Stimulated activated CD8-positive, alpha-beta memory T cell treated with anti-CD3 and anti-CD28 coated beads, Interleukin-4, amount 100 ng/mL, for 48 hours (primary cell): ENCODE data around the gene NLRC5.

Source experiments
- DNase-seq: peaks from one replicate; pipeline ENCODE4 v3.0.0-alpha.2; 2020

The NLRC5 gene

DNA sequence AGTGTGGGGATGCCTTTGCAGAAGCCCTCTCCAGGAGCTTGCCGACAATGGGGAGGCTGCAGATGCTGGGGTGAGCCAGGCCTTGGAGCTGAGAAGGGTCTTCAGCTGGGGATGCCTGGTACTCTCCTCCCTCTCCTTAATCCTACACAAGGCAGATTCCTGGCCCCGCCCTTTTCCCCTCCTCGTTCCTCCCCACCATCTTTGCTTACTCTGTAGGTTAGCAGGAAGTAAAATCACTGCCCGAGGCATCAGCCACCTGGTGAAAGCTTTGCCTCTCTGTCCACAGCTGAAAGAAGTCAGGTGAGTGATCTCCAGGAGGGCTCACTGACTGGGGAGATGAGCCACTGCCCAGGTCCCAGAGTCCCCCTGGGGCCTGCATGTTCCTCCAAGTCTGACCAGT lies 38.7 kb downstream of the NLRC5 start:
- no peak for DNase-seq

DNA sequence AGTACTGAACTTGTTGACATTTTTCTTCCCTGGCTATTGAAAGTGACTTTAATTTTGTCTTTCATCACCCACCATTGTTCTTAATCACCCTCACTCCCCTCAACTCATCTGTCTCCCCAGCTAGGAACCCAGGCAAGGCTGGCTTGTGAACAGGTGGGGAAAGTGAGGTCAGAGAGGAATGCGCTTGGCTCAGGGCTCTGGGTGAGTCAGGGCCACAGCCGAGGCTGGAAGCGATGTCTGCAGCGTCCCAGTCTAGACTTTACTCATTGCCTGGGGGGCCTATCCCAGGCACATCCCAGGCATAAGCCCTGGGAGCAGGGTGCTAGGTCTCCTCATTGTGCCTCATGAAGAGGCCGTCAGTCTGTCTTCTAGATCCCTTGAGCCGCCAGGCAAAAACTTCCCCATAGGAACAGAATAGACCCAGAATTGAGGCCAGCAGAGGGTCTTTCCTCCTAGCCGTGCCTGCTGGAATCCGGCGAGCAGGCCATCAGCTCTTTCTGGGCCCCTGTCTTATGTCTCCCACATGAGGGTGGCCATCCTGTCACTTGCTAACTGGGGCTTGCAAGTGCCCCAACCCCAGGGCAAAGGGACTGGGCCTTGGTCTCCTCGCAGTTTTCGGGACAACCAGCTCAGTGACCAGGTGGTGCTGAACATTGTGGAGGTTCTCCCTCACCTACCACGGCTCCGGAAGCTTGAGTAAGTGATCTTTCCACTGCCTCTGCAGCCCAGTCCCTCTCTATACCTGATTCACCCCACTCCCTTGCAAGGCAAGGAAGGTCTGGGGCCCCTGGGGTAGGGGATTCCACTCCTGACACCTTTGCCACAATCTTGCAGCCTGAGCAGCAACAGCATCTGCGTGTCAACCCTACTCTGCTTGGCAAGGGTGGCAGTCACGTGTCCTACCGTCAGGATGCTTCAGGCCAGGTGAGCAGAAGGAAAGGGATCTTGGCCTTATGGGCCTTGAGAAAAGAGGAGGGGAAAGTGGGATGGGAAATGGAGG lies 40.1 kb downstream of the NLRC5 start:
- no peak for DNase-seq

DNA sequence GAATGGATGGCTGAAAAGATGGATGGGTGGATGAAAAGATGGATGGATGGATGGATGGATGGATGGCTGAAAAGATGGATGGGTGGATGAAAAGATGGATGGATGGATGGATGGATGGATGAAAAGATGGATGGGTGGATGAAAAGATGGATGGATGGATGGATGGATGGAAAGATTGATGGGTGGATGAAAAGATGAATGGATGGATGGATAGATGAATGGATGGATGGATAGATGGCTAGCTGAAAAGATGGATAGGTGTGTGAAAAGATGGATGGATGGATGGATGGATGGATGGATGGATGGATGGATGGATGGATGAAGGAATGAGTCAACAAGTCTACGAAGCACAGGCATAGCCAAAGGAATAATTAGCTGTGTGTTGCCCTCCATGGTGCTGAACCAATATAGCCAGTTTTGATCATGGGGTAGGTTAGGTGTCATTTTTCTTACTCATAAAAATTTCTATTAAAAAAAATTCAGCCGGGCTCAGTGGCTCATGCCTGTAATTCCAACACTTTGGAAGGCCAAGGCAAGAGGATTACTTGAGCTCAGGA lies 41.1 kb downstream of the NLRC5 start:
- no peak for DNase-seq

DNA sequence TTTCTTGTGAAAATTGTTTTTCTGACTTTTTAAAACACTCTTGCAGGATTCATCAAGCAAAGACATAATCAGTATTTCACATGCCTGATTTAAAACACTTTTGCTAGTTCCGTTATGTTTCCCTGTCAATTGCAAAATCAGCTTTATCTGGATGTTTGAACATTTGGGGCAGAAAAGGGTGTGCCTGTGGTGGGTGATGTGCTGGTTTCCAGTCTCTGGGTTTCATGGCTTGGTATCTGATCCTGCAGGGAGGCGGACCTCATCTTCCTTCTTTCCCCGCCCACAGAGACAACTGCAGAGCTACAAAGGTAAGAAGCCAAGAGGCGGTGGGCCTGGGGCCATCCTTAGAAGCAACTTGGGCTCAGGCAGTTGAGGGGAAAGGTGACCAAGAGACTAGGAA lies 41.8 kb downstream of the NLRC5 start:
- DNase-seq: no peak

DNA sequence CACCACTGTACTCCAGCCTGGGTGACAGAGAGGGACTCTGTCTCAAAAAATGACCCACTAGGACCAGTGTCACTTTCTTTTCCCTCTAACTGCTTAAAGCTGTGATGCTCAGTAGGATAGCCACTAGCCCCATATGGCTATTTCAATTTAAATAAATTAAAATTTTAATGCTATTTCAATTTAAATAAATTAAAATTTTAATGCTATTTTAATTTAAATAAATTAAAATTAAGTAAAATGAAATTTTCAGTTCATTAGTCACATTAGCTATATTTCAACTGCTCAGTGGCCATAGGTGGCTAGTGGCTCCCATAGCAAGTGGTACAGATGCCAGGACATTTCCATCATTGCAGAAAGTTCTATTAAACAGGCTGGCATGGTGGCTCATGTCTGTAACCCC lies 43.0 kb downstream of the NLRC5 start:
- DNase-seq: no peak

DNA sequence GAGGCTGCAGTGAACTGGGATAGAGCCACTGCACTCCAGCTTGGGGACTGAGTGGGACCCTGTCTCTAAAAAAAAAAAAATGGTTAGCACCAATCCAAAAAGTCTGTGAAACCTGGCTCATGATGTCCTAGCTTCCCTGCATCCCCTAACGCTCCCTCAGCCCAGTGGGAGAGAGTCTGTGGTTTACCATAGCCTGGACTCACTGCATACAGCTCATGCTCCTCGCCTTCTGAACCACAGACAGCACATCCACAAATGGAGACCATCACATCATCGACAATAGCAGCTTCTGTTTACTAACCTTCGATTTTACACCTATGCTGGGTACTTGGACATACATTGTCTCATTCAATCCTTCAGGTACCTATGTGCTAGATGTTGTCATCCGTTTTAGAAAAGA lies 43.6 kb downstream of the NLRC5 start:
- DNase-seq: no peak

DNA sequence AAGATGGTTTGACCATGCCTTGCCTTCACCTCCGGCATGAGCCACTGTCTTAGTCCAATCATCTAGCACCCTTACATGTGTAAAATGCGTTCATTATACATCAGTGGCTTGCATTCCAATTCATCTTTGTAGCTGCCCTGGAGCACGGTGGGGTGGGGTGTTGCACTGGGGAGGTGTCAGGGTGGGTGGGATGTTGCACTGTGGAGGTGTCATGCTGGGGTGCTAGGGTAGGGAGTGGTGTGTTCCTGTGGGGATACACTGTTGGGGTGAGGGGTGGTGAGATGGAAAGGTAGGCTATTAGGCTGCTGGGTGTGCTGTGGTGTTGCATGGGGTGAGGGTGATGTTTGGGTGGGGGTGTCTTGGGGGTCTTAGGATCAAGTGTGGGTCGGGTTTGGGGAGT lies 47.0 kb downstream of the NLRC5 start:
- no peak for DNase-seq

DNA sequence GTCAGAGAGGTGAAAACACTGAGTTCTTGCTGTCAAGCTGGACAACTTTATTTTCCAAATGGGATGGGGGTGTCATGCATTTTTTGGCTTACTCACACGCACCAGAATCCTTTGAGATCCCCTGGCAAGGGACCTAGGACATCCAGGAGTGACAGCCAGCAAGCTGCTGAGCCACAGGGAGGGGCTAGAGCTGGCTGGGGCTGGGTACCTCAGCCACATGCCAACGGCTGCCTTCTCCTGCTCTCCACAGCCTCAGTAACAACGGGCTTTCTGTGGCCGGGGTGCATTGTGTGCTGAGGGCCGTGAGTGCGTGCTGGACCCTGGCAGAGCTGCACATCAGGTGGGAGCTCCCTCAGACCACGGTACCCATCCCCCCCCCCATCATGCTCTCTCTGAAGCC lies 47.6 kb downstream of the NLRC5 start:
- no peak for DNase-seq

DNA sequence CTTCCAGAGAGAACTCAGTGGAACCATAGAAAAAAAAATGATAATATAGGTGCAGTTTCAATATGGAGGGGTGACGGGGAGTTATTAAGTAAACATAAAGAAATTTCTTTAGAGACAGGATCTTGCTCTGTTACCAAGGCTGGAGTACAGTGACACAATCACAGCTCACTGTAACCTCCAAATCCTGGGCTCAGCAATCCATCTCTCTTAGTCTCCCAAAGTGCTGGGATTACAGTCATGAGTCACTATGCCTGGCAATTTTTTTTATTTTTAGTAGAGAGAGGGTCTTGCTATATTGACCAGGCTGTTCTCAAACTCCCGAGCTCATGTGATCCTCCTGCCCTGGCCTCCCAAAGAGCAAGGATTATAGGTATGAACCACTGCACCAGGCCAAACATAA lies 48.8 kb downstream of the NLRC5 start:
- DNase-seq: no peak

DNA sequence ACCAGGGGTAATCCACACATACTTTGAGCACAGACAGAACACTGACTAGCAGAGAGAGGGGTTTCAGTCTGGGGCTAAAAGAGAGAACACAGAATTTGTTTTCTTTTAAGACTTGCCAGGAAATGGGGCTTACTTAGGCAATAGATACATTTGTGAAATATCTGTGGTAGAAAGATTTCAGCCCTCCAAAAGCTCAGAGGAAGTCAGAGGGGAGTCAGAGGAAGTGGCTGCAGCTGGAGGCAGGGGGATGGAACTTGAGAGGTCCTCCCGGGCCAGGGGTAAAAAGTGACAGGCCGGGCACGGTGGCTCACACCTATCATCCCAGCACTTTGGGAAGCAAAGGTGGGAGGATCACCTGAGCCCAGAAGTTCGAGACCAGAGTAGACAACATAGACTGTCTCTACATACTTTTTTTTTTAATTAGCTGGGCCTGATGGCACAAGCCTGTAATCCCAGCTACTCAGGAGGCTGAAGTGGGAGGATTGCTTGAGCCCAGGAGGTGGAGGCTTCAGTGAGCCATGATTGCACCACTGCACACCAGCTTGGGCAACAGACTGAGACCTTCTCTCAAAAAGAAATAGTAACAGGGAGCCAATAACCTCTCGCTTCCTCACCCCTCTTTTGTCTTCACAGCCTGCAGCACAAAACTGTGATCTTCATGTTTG lies 49.9 kb downstream of the NLRC5 start:
- DNase-seq: peak; percentile 67

DNA sequence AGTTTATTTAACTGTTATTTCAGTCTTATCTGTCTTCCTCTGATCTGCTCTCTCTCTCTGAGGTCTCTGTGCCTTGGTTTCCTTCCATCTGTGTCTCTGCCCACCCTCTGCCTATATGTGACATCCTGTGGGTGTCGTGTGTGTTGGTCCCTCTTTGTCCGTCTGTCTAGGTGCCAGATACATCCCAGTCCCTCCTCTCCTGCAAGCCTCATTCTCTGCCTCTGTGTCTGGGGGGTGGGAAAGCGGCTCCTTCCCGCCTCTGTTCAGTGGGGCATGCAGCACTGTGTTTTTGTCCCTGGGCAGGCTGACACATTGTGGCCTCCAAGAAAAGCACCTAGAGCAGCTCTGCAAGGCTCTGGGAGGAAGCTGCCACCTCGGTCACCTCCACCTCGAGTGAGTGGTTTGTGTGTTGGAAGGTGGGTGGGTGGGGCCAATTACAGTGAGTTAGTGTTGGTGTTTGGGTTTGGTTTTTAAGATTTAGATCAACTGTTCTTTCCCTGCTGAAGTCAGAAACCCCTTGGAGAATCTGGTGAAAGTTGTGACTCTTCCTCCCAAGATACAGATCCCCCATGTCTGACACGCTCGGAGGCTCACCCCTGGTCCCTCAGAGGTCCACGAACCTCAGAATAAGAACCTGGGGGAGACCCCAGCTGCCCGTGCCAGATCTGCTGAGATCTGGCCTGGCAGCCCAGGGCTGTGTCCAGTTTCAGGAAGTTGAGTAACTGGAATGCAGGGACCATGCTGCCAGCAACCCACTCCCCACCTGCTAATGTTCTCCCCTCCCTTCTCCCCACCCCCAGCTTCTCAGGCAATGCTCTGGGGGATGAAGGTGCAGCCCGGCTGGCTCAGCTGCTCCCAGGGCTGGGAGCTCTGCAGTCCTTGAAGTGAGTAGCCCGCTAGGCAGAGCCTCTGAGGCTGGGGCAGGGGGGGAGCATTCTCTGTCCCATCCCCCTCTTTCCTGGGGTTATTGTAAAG lies 52.1 kb downstream of the NLRC5 start:
- peak; percentile 90 for DNase-seq

DNA sequence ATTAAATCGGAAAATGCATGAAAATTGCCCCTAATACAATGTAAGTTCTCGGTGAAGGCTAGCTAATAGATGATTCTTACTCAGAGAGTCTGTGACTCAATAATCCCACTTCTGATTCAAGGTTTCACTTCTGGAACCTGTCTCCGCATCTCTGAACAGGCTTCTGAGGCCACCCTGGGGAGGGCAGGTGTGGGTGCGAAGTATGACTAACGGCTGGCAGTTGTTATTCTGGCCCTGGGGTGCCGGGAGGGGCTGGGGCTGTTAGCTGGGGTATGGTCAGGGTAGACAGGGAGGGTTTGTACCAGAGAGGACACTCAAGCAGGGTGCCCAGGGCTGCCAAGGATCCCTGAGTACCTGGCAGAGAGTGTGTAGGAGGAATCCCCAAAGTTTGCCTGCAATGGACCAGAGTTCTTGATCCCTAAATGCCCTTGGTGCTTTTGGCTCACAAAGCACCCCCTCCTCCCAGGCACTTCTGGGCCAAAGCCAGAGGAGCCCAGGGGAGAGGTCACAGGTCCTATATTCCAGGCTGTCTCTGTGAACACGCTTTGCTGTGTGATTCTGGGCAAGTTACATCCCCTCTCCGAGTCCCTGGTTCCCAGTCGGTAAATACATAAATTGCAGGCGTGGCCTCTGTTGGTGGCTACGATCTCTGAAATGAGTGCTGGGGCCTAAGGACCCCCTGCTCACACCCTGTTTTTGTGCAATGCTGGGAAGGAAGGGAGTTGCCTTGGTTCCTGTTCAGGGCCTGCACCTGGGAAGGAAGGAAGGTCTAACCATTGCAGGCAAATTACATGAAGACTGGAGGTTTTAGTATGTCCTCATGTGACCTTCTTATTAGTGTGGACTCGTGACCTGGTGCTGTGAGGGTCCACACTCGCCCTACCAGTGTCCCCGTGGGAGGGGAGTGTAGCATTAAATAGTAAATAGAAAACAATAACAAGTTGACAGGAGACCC lies 53.1 kb downstream of the NLRC5 start:
- DNase-seq: peak; percentile 86

DNA sequence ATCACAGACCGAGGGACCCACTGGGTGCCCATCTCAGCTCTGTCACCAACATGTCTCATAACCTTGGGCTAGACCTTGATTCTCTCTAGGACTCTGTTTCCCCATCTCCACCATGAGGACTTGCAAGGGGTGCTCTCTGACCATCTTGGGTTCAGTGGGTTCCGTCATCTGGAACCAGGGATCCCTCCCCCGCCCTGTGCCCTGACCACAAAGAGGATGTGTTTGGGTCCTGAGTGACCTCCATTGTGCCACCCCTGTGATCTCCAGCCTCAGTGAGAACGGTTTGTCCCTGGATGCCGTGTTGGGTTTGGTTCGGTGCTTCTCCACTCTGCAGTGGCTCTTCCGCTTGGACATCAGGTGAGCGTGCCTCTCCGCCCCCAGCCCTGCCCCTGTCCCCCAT lies 53.9 kb downstream of the NLRC5 start:
- DNase-seq: no peak

DNA sequence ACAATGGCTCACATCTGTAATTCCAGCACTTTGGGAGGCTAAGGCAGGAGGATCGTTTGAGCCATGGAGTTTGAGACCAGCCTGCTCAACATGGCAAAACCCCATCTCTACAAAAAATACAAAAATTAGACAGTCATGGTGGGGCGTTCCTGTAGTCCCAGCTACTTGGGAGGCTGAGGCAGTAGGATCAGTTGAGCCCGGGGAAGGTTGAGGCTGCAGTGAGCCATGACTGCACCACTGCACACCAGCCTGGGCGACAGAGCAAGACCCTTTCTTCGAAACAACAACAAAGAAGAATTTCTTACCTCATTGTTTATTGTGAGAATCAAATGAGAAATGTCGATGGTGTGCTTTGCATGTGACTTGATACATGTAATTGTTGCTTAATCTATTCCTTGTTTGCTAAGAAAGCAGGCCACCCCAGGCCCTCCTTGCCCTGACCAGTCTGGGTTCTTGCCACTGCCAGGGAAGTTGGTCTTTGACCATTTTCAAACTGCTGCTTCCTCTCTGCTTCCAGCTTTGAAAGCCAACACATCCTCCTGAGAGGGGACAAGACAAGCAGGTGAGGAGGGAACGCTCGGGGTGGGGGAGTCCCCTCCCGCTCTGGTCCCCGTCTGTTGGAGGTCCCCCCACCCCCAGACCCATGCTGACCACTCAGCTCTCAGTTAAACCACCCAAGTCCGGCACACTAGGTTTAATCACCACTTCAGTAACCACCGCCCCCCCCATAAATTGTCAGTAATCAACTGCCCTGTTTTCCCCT lies 55.8 kb downstream of the NLRC5 start:
- DNase-seq: no peak

DNA sequence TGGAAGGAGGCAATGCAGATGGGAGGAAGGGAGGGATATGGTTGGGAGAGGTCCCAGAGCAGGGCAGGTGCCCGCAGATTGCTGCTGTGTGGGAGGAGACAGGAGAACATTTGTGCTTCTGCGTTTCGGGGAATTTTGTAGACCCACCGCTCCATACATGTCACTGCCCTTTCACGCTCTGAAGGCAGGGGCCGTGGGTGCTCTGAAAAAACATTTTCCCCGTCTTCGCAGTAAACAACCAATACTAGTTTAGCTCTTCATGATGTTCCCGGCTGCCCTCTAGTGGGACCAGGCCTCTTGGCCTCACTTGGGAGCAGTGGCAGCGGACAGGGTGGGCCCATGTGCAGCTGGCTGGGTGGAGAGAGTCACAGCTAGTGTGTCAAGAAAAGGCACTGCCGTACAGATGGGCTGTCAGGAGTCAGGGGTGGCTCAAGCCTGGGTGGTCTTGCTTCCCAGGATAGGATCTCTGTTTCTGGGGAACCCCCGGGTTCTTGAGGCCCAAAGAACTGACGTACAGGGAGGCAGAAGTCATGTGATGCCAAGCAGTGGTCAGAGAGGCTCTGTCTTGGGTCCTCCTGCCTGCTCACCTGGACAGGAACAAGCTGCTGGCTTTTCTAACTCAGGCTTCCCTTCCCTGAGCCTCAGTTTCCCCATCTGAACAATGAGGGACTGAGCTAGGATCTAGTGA lies 56.5 kb downstream of the NLRC5 start:
- DNase-seq: peak; percentile 60

DNA sequence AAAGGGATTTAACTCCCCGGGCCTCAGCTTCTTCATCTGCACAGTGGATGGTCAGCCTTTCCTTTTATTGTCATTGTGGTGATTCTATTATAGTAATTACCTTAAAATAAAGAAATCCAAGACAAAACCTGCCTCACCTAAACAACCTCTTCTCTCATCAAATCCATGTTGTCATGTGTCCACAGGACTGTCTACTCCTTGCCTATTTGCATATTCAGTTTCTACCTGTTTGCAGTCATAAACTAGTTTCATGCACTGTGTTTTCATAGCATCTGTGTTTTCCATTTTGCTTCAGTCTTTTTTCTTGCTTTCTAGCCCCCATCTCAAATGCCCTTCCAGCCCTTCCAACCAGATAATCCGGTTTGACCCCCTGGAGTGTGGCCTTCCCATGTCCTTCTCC lies 58.7 kb downstream of the NLRC5 start:
- no peak for DNase-seq

DNA sequence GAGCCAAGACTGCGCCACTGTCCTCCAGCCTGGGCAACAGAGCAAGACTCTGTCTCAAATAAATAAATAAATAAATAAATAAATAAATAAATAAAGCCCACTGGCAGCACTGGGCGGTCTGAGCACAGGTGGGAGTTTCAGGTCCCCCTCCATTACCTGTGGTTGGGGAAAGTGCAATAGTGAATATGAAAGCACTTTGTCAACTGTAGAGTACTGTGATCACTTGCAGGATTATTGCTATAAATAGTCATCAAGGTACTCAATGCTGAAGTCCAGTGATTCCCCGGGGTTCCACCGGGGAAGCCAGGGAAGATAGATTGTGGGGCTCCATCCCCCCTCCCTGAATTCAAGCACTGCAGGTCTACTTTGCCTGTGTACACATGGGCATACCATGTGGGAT lies 60.3 kb downstream of the NLRC5 start:
- DNase-seq: no peak

DNA sequence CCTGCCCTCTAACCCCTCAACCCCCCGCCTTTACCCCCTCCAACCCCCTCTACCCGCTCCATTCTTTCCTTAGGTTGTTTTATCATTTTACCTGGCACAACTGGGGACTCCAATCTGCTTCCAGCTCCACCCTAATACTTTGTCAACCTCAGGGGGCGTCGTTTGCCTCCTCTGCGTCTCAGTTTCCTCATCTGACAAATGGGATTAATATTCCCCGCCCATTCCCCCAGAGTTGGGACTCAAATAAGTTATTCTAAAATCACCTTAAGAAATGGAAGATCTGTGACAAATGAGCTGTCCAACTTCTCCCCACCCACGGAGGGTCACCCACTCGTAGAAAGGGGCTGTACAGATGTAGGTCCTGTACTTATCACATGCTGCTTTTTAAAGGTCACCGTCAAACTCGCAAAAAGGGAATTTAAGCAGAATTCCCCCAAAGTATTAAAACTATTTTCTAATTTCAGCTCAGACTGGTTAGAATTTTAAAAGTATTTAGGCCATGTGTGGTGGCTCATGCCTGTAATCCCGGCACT lies 62.4 kb downstream of the NLRC5 start:
- DNase-seq: no peak

DNA sequence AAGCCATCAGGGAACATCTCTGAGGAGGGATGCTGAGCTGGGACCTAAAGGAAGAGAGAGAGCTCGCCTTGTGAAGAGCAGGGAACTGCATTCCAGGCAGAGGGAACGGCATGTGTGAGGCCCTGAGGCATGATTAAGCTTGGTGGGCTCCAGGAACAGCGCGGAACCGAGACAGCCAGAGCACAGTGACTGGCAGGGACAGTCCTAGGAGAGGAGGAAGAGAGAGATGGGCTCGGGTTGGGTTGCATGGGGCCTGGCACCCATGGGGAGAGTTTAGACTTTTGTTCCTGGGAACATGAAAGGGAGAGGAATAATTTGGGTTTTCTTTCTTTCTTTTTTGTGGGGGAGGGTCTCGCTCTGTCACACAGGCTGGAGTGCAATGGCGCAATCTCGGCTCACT lies 63.8 kb downstream of the NLRC5 start:
- no peak for DNase-seq

DNA sequence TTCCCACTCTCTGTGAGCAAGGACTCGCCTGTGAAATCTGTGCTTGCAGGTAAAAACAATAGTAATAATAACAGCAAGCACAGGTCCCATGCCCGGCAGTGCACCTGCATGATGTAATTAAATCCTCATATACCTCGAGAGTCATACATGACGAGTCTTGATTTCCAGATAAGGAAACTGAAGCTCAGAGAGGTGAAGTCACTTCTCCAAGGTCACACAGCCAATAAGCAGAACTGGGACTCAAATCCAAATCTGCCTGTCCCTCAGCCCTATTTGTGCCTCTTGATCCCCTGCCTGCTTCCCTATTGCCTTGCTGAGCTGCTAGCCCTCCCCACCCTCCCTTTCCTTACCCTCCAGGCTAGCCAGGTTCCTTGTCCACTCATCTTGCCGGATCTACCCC lies 65.0 kb downstream of the NLRC5 start:
- no peak for DNase-seq
